GM10266 (cell line): ENCODE results near the gene FBXO4.

Experiments used
- DNase-seq: peaks from one replicate; pipeline ENCODE4 v3.0.0; 2012; ENCODE audit errors: extremely low spot score
- TF ChIP-seq, protein P1 (sequence below): IDR thresholded peaks from 2 replicates; pipeline ENCODE4 v1.5.1; 2012; ENCODE audit warnings: mild to moderate bottlenecking, low read depth; ENCODE audit not compliant: control insufficient read depth, insufficient read depth; ENCODE audit errors: missing control alignments

FBXO4 gene

GRCh38 chr5:41924872-41925554 is at the start of gene FBXO4:
FBXO4 (plus strand) TSS chr5:41925281; CDS start chr5:41925310, 29 bp downstream.
- TF ChIP-seq, protein P1, sequence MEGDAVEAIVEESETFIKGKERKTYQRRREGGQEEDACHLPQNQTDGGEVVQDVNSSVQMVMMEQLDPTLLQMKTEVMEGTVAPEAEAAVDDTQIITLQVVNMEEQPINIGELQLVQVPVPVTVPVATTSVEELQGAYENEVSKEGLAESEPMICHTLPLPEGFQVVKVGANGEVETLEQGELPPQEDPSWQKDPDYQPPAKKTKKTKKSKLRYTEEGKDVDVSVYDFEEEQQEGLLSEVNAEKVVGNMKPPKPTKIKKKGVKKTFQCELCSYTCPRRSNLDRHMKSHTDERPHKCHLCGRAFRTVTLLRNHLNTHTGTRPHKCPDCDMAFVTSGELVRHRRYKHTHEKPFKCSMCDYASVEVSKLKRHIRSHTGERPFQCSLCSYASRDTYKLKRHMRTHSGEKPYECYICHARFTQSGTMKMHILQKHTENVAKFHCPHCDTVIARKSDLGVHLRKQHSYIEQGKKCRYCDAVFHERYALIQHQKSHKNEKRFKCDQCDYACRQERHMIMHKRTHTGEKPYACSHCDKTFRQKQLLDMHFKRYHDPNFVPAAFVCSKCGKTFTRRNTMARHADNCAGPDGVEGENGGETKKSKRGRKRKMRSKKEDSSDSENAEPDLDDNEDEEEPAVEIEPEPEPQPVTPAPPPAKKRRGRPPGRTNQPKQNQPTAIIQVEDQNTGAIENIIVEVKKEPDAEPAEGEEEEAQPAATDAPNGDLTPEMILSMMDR = peak; percentile 89
- peak; percentile 75 for DNase-seq

DNA sequence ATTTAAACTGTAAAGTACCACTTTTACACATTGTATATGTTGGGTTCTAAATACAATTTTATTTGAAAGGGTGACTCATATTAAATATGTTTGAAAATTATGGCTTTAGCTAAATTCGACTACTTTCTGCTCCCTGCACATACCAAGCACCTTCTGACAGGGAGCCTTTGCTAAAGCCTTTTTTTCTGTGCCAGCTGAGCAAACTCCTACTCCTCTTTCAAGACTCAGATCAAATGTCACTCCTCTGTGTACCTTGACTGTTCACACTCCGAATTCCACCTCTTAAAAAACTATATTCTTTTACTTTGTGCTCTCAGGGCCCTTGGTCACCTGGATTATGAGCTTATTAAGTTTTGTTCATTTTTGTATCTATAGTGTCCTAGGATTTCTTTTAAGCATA is 48.4 kb upstream of the FBXO4 start:
- TF ChIP-seq, protein P1 = no peak
- DNase-seq = no peak

DNA sequence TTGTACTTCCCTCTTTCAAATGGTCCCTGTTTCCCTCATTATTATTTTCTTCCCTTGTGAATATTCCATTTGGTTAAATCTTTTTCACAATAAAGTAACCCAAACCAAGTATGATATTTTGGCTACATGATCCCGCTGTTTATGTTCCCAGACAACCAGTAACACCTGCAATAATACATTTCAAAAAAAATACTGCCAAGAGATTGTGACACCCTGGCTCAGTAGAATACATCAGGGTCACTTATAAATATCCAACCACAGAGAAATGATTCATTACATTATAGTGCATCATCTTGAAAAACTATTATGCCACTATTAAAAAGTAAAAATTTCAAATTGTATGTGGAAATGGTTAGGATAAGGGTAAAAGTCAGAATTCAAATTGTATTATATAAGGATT is 47.7 kb upstream of the FBXO4 start:
- no peak for DNase-seq
- TF ChIP-seq, protein P1 = no peak

GRCh38 chr5:41878173-41878572 is 46.9 kb upstream of the FBXO4 start:
- DNase-seq = no peak
- TF ChIP-seq, protein P1 = no peak

GRCh38 chr5:41878643-41879478 is 46.2 kb upstream of the FBXO4 start:
- TF ChIP-seq, protein P1 = no peak
- DNase-seq = no peak

GRCh38 chr5:41882765-41883164 is 42.3 kb upstream of the FBXO4 start:
- DNase-seq = no peak
- TF ChIP-seq, protein P1 = no peak

GRCh38 chr5:41883243-41883642 is 41.8 kb upstream of the FBXO4 start:
- DNase-seq = no peak
- TF ChIP-seq, protein P1 = no peak
